BLaER1 treated with 17β-estradiol and CSF1 and Interleukin-3, amounts not matched to agents 10 nM and 100 nM (cell line): ENCODE data around the gene CST3.

Experiments
- H3K27ac ChIP-seq, 11 experiments: shearing (Covaris generic); formaldehyde crosslinking; 2 replicates each; pipeline ENCODE4 v1.8.1; 2022
- H3K27me3 ChIP-seq, 11 experiments: shearing (Covaris generic); formaldehyde crosslinking; 2 replicates each; pipeline ENCODE4 v1.8.1; 2022
- H3K36me3 ChIP-seq, 11 experiments: shearing (Covaris generic); formaldehyde crosslinking; 2 replicates each; pipeline ENCODE4 v1.8.1; 2022
- H3K4me1 ChIP-seq, 10 experiments: shearing (Covaris generic); formaldehyde crosslinking; 2 replicates each; pipeline ENCODE4 v1.8.1; 2022
- H3K4me2 ChIP-seq, 11 experiments: shearing (Covaris generic); formaldehyde crosslinking; 2 replicates each; pipeline ENCODE4 v1.8.1; 2022
- H3K4me3 ChIP-seq, 10 experiments: shearing (Covaris generic); formaldehyde crosslinking; 2 replicates each; pipeline ENCODE4 v1.8.1; 2022
- H3K9ac ChIP-seq, 11 experiments: shearing (Covaris generic); formaldehyde crosslinking; 2 replicates each; pipeline ENCODE4 v1.8.1; 2022
- H3K9me3 ChIP-seq, 11 experiments: shearing (Covaris generic); formaldehyde crosslinking; replicated peaks in 1 of 11; 2 replicates each; pipeline ENCODE4 v1.8.1; 2022
- H4K20me1 ChIP-seq, 11 experiments: shearing (Covaris generic); formaldehyde crosslinking; 2 replicates each; pipeline ENCODE4 v1.8.1; 2022
- Cebpa-rat ChIP-seq, 11 experiments: shearing (Covaris generic); IDR thresholded peaks; 2 replicates each; pipeline ENCODE4 v1.8.1; 2022

The CST3 gene

GRCh38 chr20:23657202-23657601 lies 19.4 kb upstream of the CST3 start:
- Histone ChIP-seq H3K9ac (no peak overlapping the region), H3K36me3 (no peaks in the 10 kb centered on the region), H3K4me3 (no peak overlapping the region), H3K27me3 (no peaks in the 10 kb centered on the region), H3K27ac (no peak overlapping the region), H3K4me1 (peaks cover 41 to 55% (median 47%) of the 10 kb centered on the region in 10 experiments), H3K4me2 (peak overlapping the region in 8 of 11 experiments; percentile 83 to 97 (median 93); a peak in 14 of 22 replicates), H3K9me3 (no peaks in the 10 kb centered on the region), H4K20me1 (no peaks in the 10 kb centered on the region)
- no peak for TF ChIP-seq Cebpa-rat (IDR thresholded peaks at IDR 0.05)

- Histone ChIP-seq H3K4me2 (peak overlapping the region; percentile 83 to 97 (median 91)), H3K27me3 (no peaks in the 10 kb centered on the region), H3K36me3 (no peaks in the 10 kb centered on the region), H3K9me3 (no peaks in the 10 kb centered on the region), H4K20me1 (no peaks in the 10 kb centered on the region), H3K27ac (peak overlapping the region; percentile 40 to 83 (median 71); a peak in 19 of 22 replicates), H3K4me3 (peak overlapping the region in 7 of 10 experiments; percentile 16 to 57 (median 42); a peak in 11 of 20 replicates), H3K9ac (peak overlapping the region; percentile 33 to 73 (median 62); a peak in 17 of 22 replicates), H3K4me1 (peaks cover 41 to 56% (median 47%) of the 10 kb centered on the region in 10 experiments)
- TF ChIP-seq Cebpa-rat (IDR thresholded peaks at IDR 0.05), result no peak
Observed at GRCh38 chr20:23656372-23656771, 18.6 kb upstream of the CST3 start.

- no peaks in the 10 kb centered on the region for H4K20me1 ChIP-seq
- H3K4me1 ChIP-seq, result peaks cover 40 to 56% (median 43%) of the 10 kb centered on the region in 10 experiments
- no peak for TF ChIP-seq Cebpa-rat (IDR thresholded peaks at IDR 0.05)
- H3K27ac ChIP-seq, result peak overlapping the region; percentile 40 to 83 (median 71); a peak in 20 of 22 replicates
- H3K27me3 ChIP-seq, result no peaks in the 10 kb centered on the region
- no peaks in the 10 kb centered on the region for H3K36me3 ChIP-seq
- peak overlapping the region; percentile 83 to 97 (median 91) for H3K4me2 ChIP-seq
- H3K4me3 ChIP-seq, result peak overlapping the region; percentile 16 to 57 (median 40); a peak in 17 of 20 replicates
- H3K9ac ChIP-seq, result peak overlapping the region; percentile 33 to 73 (median 62); a peak in 21 of 22 replicates
- H3K9me3 ChIP-seq, result no peaks in the 10 kb centered on the region
Observed at GRCh38 chr20:23655491-23656211, 17.9 kb upstream of the CST3 start.

GRCh38 chr20:23654717-23655116 lies 17.0 kb upstream of the CST3 start:
- peaks cover 37 to 56% (median 46%) of the 10 kb centered on the region in 10 experiments for H3K4me1 ChIP-seq
- H3K27ac ChIP-seq, result peak overlapping the region in 6 of 11 experiments; percentile 67 to 83 (median 80); a peak in 8 of 22 replicates
- no peak for TF ChIP-seq Cebpa-rat (IDR thresholded peaks at IDR 0.05)
- no peaks in the 10 kb centered on the region for H3K27me3 ChIP-seq
- H3K9me3 ChIP-seq, result no peaks in the 10 kb centered on the region
- H4K20me1 ChIP-seq, result no peaks in the 10 kb centered on the region
- H3K4me3 ChIP-seq, result peak overlapping the region in 1 of 10 experiments; percentile 6; a peak in 1 of 20 replicates
- H3K9ac ChIP-seq, result peak overlapping the region in 4 of 11 experiments; percentile 4 to 65 (median 40); a peak in 3 of 22 replicates
- no peaks in the 10 kb centered on the region for H3K36me3 ChIP-seq
- H3K4me2 ChIP-seq, result peak overlapping the region; percentile 83 to 97 (median 91)

GRCh38 chr20:23654000-23654399 lies 16.2 kb upstream of the CST3 start:
- Histone ChIP-seq H3K36me3 (no peaks in the 10 kb centered on the region), H3K4me1 (peaks cover 37 to 56% (median 48%) of the 10 kb centered on the region in 10 experiments), H3K27me3 (no peaks in the 10 kb centered on the region), H3K4me3 (no peak overlapping the region), H3K27ac (no peak overlapping the region; a peak in 1 of 22 replicates), H3K4me2 (peak overlapping the region; percentile 83 to 97 (median 91)), H3K9ac (peak overlapping the region in 1 of 11 experiments; percentile 17; a peak in 1 of 22 replicates), H4K20me1 (no peaks in the 10 kb centered on the region), H3K9me3 (no peaks in the 10 kb centered on the region)
- TF ChIP-seq Cebpa-rat (IDR thresholded peaks at IDR 0.05), result no peak

- TF ChIP-seq Cebpa-rat (IDR thresholded peaks at IDR 0.05), result no peak
- H3K27me3 ChIP-seq, result no peaks in the 10 kb centered on the region
- H3K4me3 ChIP-seq, result no peak overlapping the region
- H3K4me1 ChIP-seq, result peaks cover 37 to 56% (median 48%) of the 10 kb centered on the region in 10 experiments
- peak overlapping the region in 2 of 11 experiments; percentile 25 to 27; a peak in 3 of 22 replicates for H3K27ac ChIP-seq
- no peaks in the 10 kb centered on the region for H3K36me3 ChIP-seq
- no peaks in the 10 kb centered on the region for H3K9me3 ChIP-seq
- H4K20me1 ChIP-seq, result no peaks in the 10 kb centered on the region
- H3K9ac ChIP-seq, result no peak overlapping the region
- H3K4me2 ChIP-seq, result peak overlapping the region; percentile 83 to 97 (median 91); a peak in 21 of 22 replicates
Observed at GRCh38 chr20:23653400-23653938, 15.7 kb upstream of the CST3 start.

GRCh38 chr20:23652926-23653325 lies 15.2 kb upstream of the CST3 start:
- Histone ChIP-seq H3K9ac (no peak overlapping the region), H3K4me2 (peak overlapping the region in 7 of 11 experiments; percentile 83 to 97 (median 91); a peak in 9 of 22 replicates), H3K9me3 (no peaks in the 10 kb centered on the region), H3K4me3 (no peak overlapping the region), H3K36me3 (no peaks in the 10 kb centered on the region), H3K4me1 (peaks cover 37 to 56% (median 48%) of the 10 kb centered on the region in 10 experiments), H4K20me1 (no peaks in the 10 kb centered on the region), H3K27me3 (no peaks in the 10 kb centered on the region), H3K27ac (peak overlapping the region in 1 of 11 experiments; percentile 27; a peak in 2 of 22 replicates)
- no peak for TF ChIP-seq Cebpa-rat (IDR thresholded peaks at IDR 0.05)

GRCh38 chr20:23652371-23652770 lies 14.6 kb upstream of the CST3 start:
- Histone ChIP-seq H3K27ac (no peak overlapping the region), H3K4me3 (no peak overlapping the region), H3K9ac (no peak overlapping the region), H3K27me3 (no peaks in the 10 kb centered on the region), H3K4me1 (peaks cover 37 to 51% (median 48%) of the 10 kb centered on the region in 10 experiments), H3K36me3 (no peaks in the 10 kb centered on the region), H3K4me2 (peak overlapping the region in 4 of 11 experiments; percentile 16 to 97 (median 85); a peak in 5 of 22 replicates), H4K20me1 (no peaks in the 10 kb centered on the region), H3K9me3 (no peaks in the 10 kb centered on the region)
- no peak for TF ChIP-seq Cebpa-rat (IDR thresholded peaks at IDR 0.05)

- no peak overlapping the region for H3K4me2 ChIP-seq
- H3K36me3 ChIP-seq, result no peaks in the 10 kb centered on the region
- no peak overlapping the region for H3K9ac ChIP-seq
- no peak overlapping the region for H3K4me3 ChIP-seq
- H4K20me1 ChIP-seq, result no peaks in the 10 kb centered on the region
- H3K4me1 ChIP-seq, result peaks cover 31 to 51% (median 36%) of the 10 kb centered on the region in 10 experiments
- H3K27me3 ChIP-seq, result no peaks in the 10 kb centered on the region
- no peak for TF ChIP-seq Cebpa-rat (IDR thresholded peaks at IDR 0.05)
- H3K9me3 ChIP-seq, result no peaks in the 10 kb centered on the region
- H3K27ac ChIP-seq, result no peak overlapping the region
Observed at GRCh38 chr20:23651117-23651516, 13.4 kb upstream of the CST3 start.
